BLaER1 treated with 17β-estradiol and CSF1 and Interleukin-3, amounts not matched to agents 10 nM and 100 nM (cell line): ENCODE results near the gene INPP5A.

Experiments
- H3K27ac ChIP-seq, 11 experiments: shearing (Covaris generic); formaldehyde crosslinking; 2 replicates each; pipeline ENCODE4 v1.8.1; 2022
- H3K27me3 ChIP-seq, 11 experiments: shearing (Covaris generic); formaldehyde crosslinking; 2 replicates each; pipeline ENCODE4 v1.8.1; 2022
- H3K36me3 ChIP-seq, 11 experiments: shearing (Covaris generic); formaldehyde crosslinking; 2 replicates each; pipeline ENCODE4 v1.8.1; 2022
- H3K4me1 ChIP-seq, 10 experiments: shearing (Covaris generic); formaldehyde crosslinking; 2 replicates each; pipeline ENCODE4 v1.8.1; 2022
- H3K4me2 ChIP-seq, 11 experiments: shearing (Covaris generic); formaldehyde crosslinking; 2 replicates each; pipeline ENCODE4 v1.8.1; 2022
- H3K4me3 ChIP-seq, 10 experiments: shearing (Covaris generic); formaldehyde crosslinking; 2 replicates each; pipeline ENCODE4 v1.8.1; 2022
- H3K9ac ChIP-seq, 11 experiments: shearing (Covaris generic); formaldehyde crosslinking; 2 replicates each; pipeline ENCODE4 v1.8.1; 2022
- H3K9me3 ChIP-seq, 11 experiments: shearing (Covaris generic); formaldehyde crosslinking; replicated peaks in 1 of 11; 2 replicates each; pipeline ENCODE4 v1.8.1; 2022
- H4K20me1 ChIP-seq, 11 experiments: shearing (Covaris generic); formaldehyde crosslinking; 2 replicates each; pipeline ENCODE4 v1.8.1; 2022
- Cebpa-rat ChIP-seq, 11 experiments: shearing (Covaris generic); IDR thresholded peaks; 2 replicates each; pipeline ENCODE4 v1.8.1; 2022

INPP5A gene

GRCh38 chr10:132706701-132707100, 169.1 kb downstream of the INPP5A start:
- Histone ChIP-seq H3K4me1 (peaks cover 7 to 53% (median 37%) of the 10 kb centered on the region in 10 experiments; a peak in 19 of 20 replicates), H3K27me3 (no peaks in the 10 kb centered on the region), H4K20me1 (peaks cover 0 to 72% (median 45%) of the 10 kb centered on the region in 11 experiments; a peak in 18 of 22 replicates), H3K27ac (no peak overlapping the region), H3K4me3 (no peak overlapping the region), H3K36me3 (peaks cover 16 to 84% (median 34%) of the 10 kb centered on the region in 11 experiments), H3K9ac (no peak overlapping the region), H3K4me2 (peak overlapping the region; percentile 29 to 81 (median 69); a peak in 20 of 22 replicates), H3K9me3 (peaks cover 18 to 30% (median 26%) of the 10 kb centered on the region in 11 experiments)
- TF ChIP-seq Cebpa-rat (IDR thresholded peaks at IDR 0.05): no peak

GRCh38 chr10:132707121-132707775, 169.7 kb downstream of the INPP5A start:
- H3K27me3 ChIP-seq: no peaks in the 10 kb centered on the region
- H3K27ac ChIP-seq: no peak overlapping the region
- peaks cover 7 to 50% (median 37%) of the 10 kb centered on the region in 10 experiments; a peak in 19 of 20 replicates for H3K4me1 ChIP-seq
- no peak for TF ChIP-seq Cebpa-rat (IDR thresholded peaks at IDR 0.05)
- peaks cover 16 to 86% (median 36%) of the 10 kb centered on the region in 11 experiments for H3K36me3 ChIP-seq
- peaks cover 18 to 30% (median 26%) of the 10 kb centered on the region in 11 experiments for H3K9me3 ChIP-seq
- peak overlapping the region; percentile 29 to 81 (median 69); a peak in 20 of 22 replicates for H3K4me2 ChIP-seq
- peak overlapping the region in 1 of 11 experiments; percentile 14; a peak in 1 of 22 replicates for H3K9ac ChIP-seq
- peaks cover 0 to 73% (median 43%) of the 10 kb centered on the region in 11 experiments; a peak in 18 of 22 replicates for H4K20me1 ChIP-seq
- H3K4me3 ChIP-seq: no peak overlapping the region

- no peaks in the 10 kb centered on the region for H3K27me3 ChIP-seq
- H3K27ac ChIP-seq: no peak overlapping the region
- peaks cover 7 to 49% (median 37%) of the 10 kb centered on the region in 10 experiments; a peak in 19 of 20 replicates for H3K4me1 ChIP-seq
- H3K4me3 ChIP-seq: no peak overlapping the region
- TF ChIP-seq Cebpa-rat (IDR thresholded peaks at IDR 0.05): no peak
- H4K20me1 ChIP-seq: peaks cover 0 to 74% (median 39%) of the 10 kb centered on the region in 11 experiments; a peak in 18 of 22 replicates
- H3K4me2 ChIP-seq: peak overlapping the region in 8 of 11 experiments; percentile 59 to 81 (median 71); a peak in 18 of 22 replicates
- H3K36me3 ChIP-seq: peaks cover 16 to 85% (median 36%) of the 10 kb centered on the region in 11 experiments
- peaks cover 18 to 30% (median 26%) of the 10 kb centered on the region in 11 experiments for H3K9me3 ChIP-seq
- H3K9ac ChIP-seq: peak overlapping the region in 1 of 11 experiments; percentile 14; a peak in 1 of 22 replicates
Observed at GRCh38 chr10:132707776-132708171, 170.2 kb downstream of the INPP5A start.

GRCh38 chr10:132708441-132708840, 170.9 kb downstream of the INPP5A start:
- Histone ChIP-seq H3K4me1 (peaks cover 7 to 49% (median 37%) of the 10 kb centered on the region in 10 experiments; a peak in 19 of 20 replicates), H4K20me1 (peaks cover 0 to 75% (median 41%) of the 10 kb centered on the region in 11 experiments; a peak in 18 of 22 replicates), H3K27ac (no peak overlapping the region), H3K4me2 (peak overlapping the region in 8 of 11 experiments; percentile 6 to 81 (median 71); a peak in 13 of 22 replicates), H3K36me3 (peaks cover 16 to 85% (median 30%) of the 10 kb centered on the region in 11 experiments), H3K27me3 (no peaks in the 10 kb centered on the region), H3K9ac (no peak overlapping the region), H3K9me3 (peaks cover 18 to 30% (median 26%) of the 10 kb centered on the region in 11 experiments), H3K4me3 (no peak overlapping the region)
- TF ChIP-seq Cebpa-rat (IDR thresholded peaks at IDR 0.05): no peak

GRCh38 chr10:132708936-132709335, 171.3 kb downstream of the INPP5A start:
- peaks cover 7 to 48% (median 36%) of the 10 kb centered on the region in 10 experiments; a peak in 19 of 20 replicates for H3K4me1 ChIP-seq
- peaks cover 18 to 86% (median 29%) of the 10 kb centered on the region in 11 experiments for H3K36me3 ChIP-seq
- TF ChIP-seq Cebpa-rat (IDR thresholded peaks at IDR 0.05): no peak
- no peak overlapping the region for H3K27ac ChIP-seq
- no peak overlapping the region for H3K9ac ChIP-seq
- H3K4me2 ChIP-seq: peak overlapping the region in 8 of 11 experiments; percentile 6 to 81 (median 71); a peak in 11 of 22 replicates
- H4K20me1 ChIP-seq: peaks cover 0 to 80% (median 41%) of the 10 kb centered on the region in 11 experiments; a peak in 18 of 22 replicates
- H3K27me3 ChIP-seq: no peaks in the 10 kb centered on the region
- peaks cover 18 to 30% (median 26%) of the 10 kb centered on the region in 11 experiments for H3K9me3 ChIP-seq
- H3K4me3 ChIP-seq: no peak overlapping the region

- H3K36me3 ChIP-seq: peaks cover 18 to 86% (median 29%) of the 10 kb centered on the region in 11 experiments
- H3K4me2 ChIP-seq: peak overlapping the region in 7 of 11 experiments; percentile 14 to 67 (median 33); a peak in 12 of 22 replicates
- peaks cover 18 to 25% (median 23%) of the 10 kb centered on the region in 11 experiments for H3K9me3 ChIP-seq
- no peak overlapping the region for H3K4me3 ChIP-seq
- peaks cover 0 to 80% (median 40%) of the 10 kb centered on the region in 11 experiments; a peak in 18 of 22 replicates for H4K20me1 ChIP-seq
- peaks cover 7 to 43% (median 33%) of the 10 kb centered on the region in 10 experiments; a peak in 19 of 20 replicates for H3K4me1 ChIP-seq
- no peak overlapping the region for H3K27ac ChIP-seq
- TF ChIP-seq Cebpa-rat (IDR thresholded peaks at IDR 0.05): no peak
- peak overlapping the region in 1 of 11 experiments; percentile 29; a peak in 1 of 22 replicates for H3K9ac ChIP-seq
- H3K27me3 ChIP-seq: no peaks in the 10 kb centered on the region
Observed at GRCh38 chr10:132709471-132709951, 171.9 kb downstream of the INPP5A start.

- peaks cover 7 to 37% (median 33%) of the 10 kb centered on the region in 10 experiments; a peak in 19 of 20 replicates for H3K4me1 ChIP-seq
- TF ChIP-seq Cebpa-rat (IDR thresholded peaks at IDR 0.05): no peak
- peaks cover 15 to 86% (median 28%) of the 10 kb centered on the region in 11 experiments for H3K36me3 ChIP-seq
- H3K9me3 ChIP-seq: peaks cover 15 to 19% (median 17%) of the 10 kb centered on the region in 11 experiments
- H3K27me3 ChIP-seq: no peaks in the 10 kb centered on the region
- no peak overlapping the region for H3K9ac ChIP-seq
- H3K4me2 ChIP-seq: peak overlapping the region in 2 of 11 experiments; percentile 39 to 51; a peak in 3 of 22 replicates
- H3K4me3 ChIP-seq: no peak overlapping the region
- peaks cover 0 to 80% (median 38%) of the 10 kb centered on the region in 11 experiments; a peak in 18 of 22 replicates for H4K20me1 ChIP-seq
- no peak overlapping the region for H3K27ac ChIP-seq
Observed at GRCh38 chr10:132710036-132710686, 172.6 kb downstream of the INPP5A start.
